Neural cell (in vitro differentiated cells): ENCODE data around the gene TNNT2. TPM values are rescaled to one million over a fixed set of nuclear protein-coding genes. Genes with fewer than 3 reads are reported as not detected.

Experiments used
- H2AFZ ChIP-seq: fragments of 200-600, 300-800 bp; sonication (generic), shearing (Covaris generic); 2 replicates; pipeline ENCODE4 v1.6.0; 2014; ENCODE audit warnings: low read depth, mild to moderate bottlenecking, antibody characterized with exemption, low read length, moderate library complexity
- H3F3A ChIP-seq: fragments of 200-600 bp; shearing (Covaris generic); 2 replicates; pipeline ENCODE4 v1.6.1; 2016; ENCODE audit warnings: mild to moderate bottlenecking, moderate library complexity, mixed read lengths, antibody characterized with exemption, low read length; ENCODE audit not compliant: insufficient read depth, poor library complexity, severe bottlenecking
- H3K27ac ChIP-seq: fragments of 200-600, 300-800 bp; sonication (generic), shearing (Covaris generic); 2 replicates; pipeline ENCODE4 v1.5.1; 2014; ENCODE audit warnings: mild to moderate bottlenecking, low read length, moderate library complexity
- H3K27me3 ChIP-seq: fragments of 300-800, 200-600 bp; sonication (generic), shearing (Covaris generic); 2 replicates; pipeline ENCODE4 v1.6.0; 2014; ENCODE audit warnings: mild to moderate bottlenecking, low read depth, low read length, moderate library complexity; ENCODE audit not compliant: insufficient read depth
- H3K36me3 ChIP-seq: fragments of 300-800, 200-600 bp; sonication (generic), shearing (Covaris generic); 2 replicates; pipeline ENCODE4 v1.5.1; 2014; ENCODE audit warnings: mild to moderate bottlenecking, antibody characterized with exemption, low read length, moderate library complexity; ENCODE audit not compliant: insufficient read depth
- H3K4me2 ChIP-seq: fragments of 300-800, 200-600 bp; sonication (generic), shearing (Covaris generic); 2 replicates; pipeline ENCODE4 v1.6.0; 2014; ENCODE audit warnings: mild to moderate bottlenecking, low read length
- H3K4me3 ChIP-seq: fragments of 300-800, 200-600 bp; sonication (generic), shearing (Covaris generic); 2 replicates; pipeline ENCODE4 v1.5.1; 2014; ENCODE audit warnings: mild to moderate bottlenecking, low read length, moderate library complexity
- H3K79me2 ChIP-seq: fragments of 200-600 bp; shearing (Covaris generic); replicated peaks from 2 replicates; pipeline ENCODE4 v1.6.0; 2014; ENCODE audit warnings: mild to moderate bottlenecking, low read length, moderate library complexity; ENCODE audit not compliant: insufficient read depth
- H3K9ac ChIP-seq: fragments of 300-800, 200-600 bp; sonication (generic), shearing (Covaris generic); 2 replicates; pipeline ENCODE4 v1.6.1; 2016; ENCODE audit warnings: mild to moderate bottlenecking, low read length, mixed read lengths
- H3K9me2 ChIP-seq: fragments of 200-600 bp; shearing (Covaris generic); 2 replicates; pipeline ENCODE4 v1.6.1; 2016; ENCODE audit warnings: mild to moderate bottlenecking, low read length, mixed read lengths; ENCODE audit not compliant: insufficient read depth
- H3K9me3 ChIP-seq: fragments of 200-600, 300-800 bp; sonication (generic), shearing (Covaris generic); 2 replicates; pipeline ENCODE4 v1.6.1; 2016; ENCODE audit warnings: mild to moderate bottlenecking, mixed run types, low read length, moderate library complexity, mixed read lengths
- H4K20me1 ChIP-seq: fragments of 200-600 bp; shearing (Covaris generic); 2 replicates; pipeline ENCODE4 v1.6.1; 2016; ENCODE audit warnings: mild to moderate bottlenecking, mixed run types; ENCODE audit not compliant: insufficient read depth
- CTCF ChIP-seq: fragments of 450-650 bp; IDR thresholded peaks from 2 replicates; pipeline ENCODE4 v1.5.1; 2014; ENCODE audit warnings: antibody characterized with exemption, mild to moderate bottlenecking, moderate library complexity; ENCODE audit not compliant: poor library complexity, severe bottlenecking
- EP300 ChIP-seq: fragments of 450-650 bp; conservative IDR thresholded peaks from 2 replicates; pipeline ENCODE4 v1.6.1; 2014; ENCODE audit warnings: antibody characterized with exemption, mild to moderate bottlenecking, moderate library complexity; ENCODE audit not compliant: poor library complexity, severe bottlenecking
- EZH2 ChIP-seq: fragments of 200-600, 300-800 bp; shearing (Covaris generic), sonication (generic); IDR thresholded peaks from 2 replicates; pipeline ENCODE4 v1.6.1; 2014; ENCODE audit warnings: antibody characterized with exemption, low read length, borderline replicate concordance, mild to moderate bottlenecking; ENCODE audit not compliant: insufficient read depth, poor library complexity, severe bottlenecking
- MXI1 ChIP-seq: fragments of 450-650 bp; conservative IDR thresholded peaks from 2 replicates; pipeline ENCODE4 v1.6.1; 2014; ENCODE audit warnings: antibody characterized with exemption, mild to moderate bottlenecking; ENCODE audit not compliant: poor library complexity, severe bottlenecking
- POLR2AphosphoS5 ChIP-seq: IDR thresholded peaks from 2 replicates; pipeline ENCODE4 v1.6.1; 2012
- RAD21 ChIP-seq: fragments of 450-650 bp; conservative IDR thresholded peaks from 2 replicates; pipeline ENCODE4 v1.6.1; 2014; ENCODE audit warnings: antibody characterized with exemption, mild to moderate bottlenecking, moderate library complexity
- REST ChIP-seq: IDR thresholded peaks from 2 replicates; pipeline ENCODE4 v1.6.1; 2012; ENCODE audit warnings: borderline replicate concordance
- SMC3 ChIP-seq: fragments of 450-650 bp; conservative IDR thresholded peaks from 2 replicates; pipeline ENCODE4 v1.6.1; 2014; ENCODE audit warnings: antibody characterized with exemption, mild to moderate bottlenecking, moderate library complexity; ENCODE audit not compliant: poor library complexity
- TAF1 ChIP-seq: IDR thresholded peaks from 2 replicates; pipeline ENCODE4 v1.6.1; 2012; ENCODE audit warnings: low read depth
- polyA plus RNA-seq: library from polyadenylated mRNA; depleted of rRNA; stranded (reverse); fragments of >200 nt; gene quantifications from 2 replicates; pipeline ENCODE4 v1.2.3, GENCODE V29; 2014

The TNNT2 gene
- polyA plus RNA-seq, 1 donor from 2014 or later: not detected

GRCh38 chr1:201360901-201361651 lies 16.4 kb downstream of the TNNT2 start:
- Histone ChIP-seq H3K36me3 (no peaks in the 10 kb centered on the region), H2AFZ (no peak overlapping the region), H3K4me3 (no peak overlapping the region)

GRCh38 chr1:201360486-201360885 lies 17.0 kb downstream of the TNNT2 start:
- no peaks in the 10 kb centered on the region for H3K36me3 ChIP-seq
- H2AFZ ChIP-seq: no peak overlapping the region
- no peaks in the 10 kb centered on the region for H4K20me1 ChIP-seq
- H3K79me2 ChIP-seq: no peaks in the 10 kb centered on the region
- no peak overlapping the region for H3K4me3 ChIP-seq
- no peak overlapping the region for H3K27ac ChIP-seq
- no peaks in the 10 kb centered on the region for H3K9me3 ChIP-seq
- TF ChIP-seq POLR2AphosphoS5: no peak
- no peak for TF ChIP-seq TAF1
- TF ChIP-seq SMC3: no peak
- no peak for TF ChIP-seq EZH2
- no peak for TF ChIP-seq RAD21
- no peak for TF ChIP-seq REST
- TF ChIP-seq MXI1: no peak
- no peak for TF ChIP-seq EP300
- no peak for TF ChIP-seq CTCF
- H3F3A ChIP-seq: no peaks in the 10 kb centered on the region
- no peaks in the 10 kb centered on the region for H3K9me2 ChIP-seq
- no peak overlapping the region for H3K9ac ChIP-seq
- no peak overlapping the region for H3K4me2 ChIP-seq
- no peaks in the 10 kb centered on the region for H3K27me3 ChIP-seq

More at GRCh38 chr1:201360901-201361651, 16.4 kb downstream of the TNNT2 start:
- Histone ChIP-seq H3K9me3 (no peaks in the 10 kb centered on the region), H4K20me1 (no peaks in the 10 kb centered on the region), H3K27me3 (no peaks in the 10 kb centered on the region), H3K4me2 (no peak overlapping the region), H3K9ac (no peak overlapping the region), H3F3A (no peaks in the 10 kb centered on the region), H3K27ac (no peak overlapping the region), H3K9me2 (no peaks in the 10 kb centered on the region), H3K79me2 (no peaks in the 10 kb centered on the region)
- no peak for TF ChIP-seq RAD21

DNA sequence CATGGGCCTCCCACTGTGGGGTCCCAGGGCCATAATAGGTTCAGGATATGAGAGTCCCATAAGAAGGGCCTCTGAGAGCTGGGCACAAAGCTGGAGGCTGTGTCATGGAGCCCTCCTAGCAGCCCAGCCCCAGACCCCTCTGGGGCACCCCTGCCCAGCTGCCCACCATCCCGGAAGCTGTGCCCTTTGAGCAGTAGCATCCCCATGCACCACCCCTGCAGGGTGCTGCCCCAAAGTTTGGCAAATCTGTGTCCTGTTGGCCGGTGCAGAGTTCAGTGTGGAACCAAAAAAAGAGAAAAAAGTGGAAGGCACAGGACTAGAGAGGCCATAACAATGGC lies 17.6 kb downstream of the TNNT2 start:
- no peaks in the 10 kb centered on the region for H3F3A ChIP-seq
- no peak for TF ChIP-seq TAF1
- no peak for TF ChIP-seq EZH2
- no peak overlapping the region for H3K4me2 ChIP-seq
- no peaks in the 10 kb centered on the region for H4K20me1 ChIP-seq
- H3K9me3 ChIP-seq: no peaks in the 10 kb centered on the region
- no peak overlapping the region for H3K4me3 ChIP-seq
- H3K36me3 ChIP-seq: no peaks in the 10 kb centered on the region
- no peak overlapping the region for H3K27ac ChIP-seq
- H3K9me2 ChIP-seq: no peaks in the 10 kb centered on the region
- H3K9ac ChIP-seq: no peak overlapping the region
- no peaks in the 10 kb centered on the region for H3K27me3 ChIP-seq
- no peaks in the 10 kb centered on the region for H3K79me2 ChIP-seq
- no peak overlapping the region for H2AFZ ChIP-seq
